Stimulated activated CD8-positive, alpha-beta memory T cell treated with anti-CD3 and anti-CD28 coated beads, Interleukin-15, amount 100 ng/mL, for 1 hour (primary cell): ENCODE measurements around the gene AMBRA1.
"Not testable (repeated sequence)": the region's sequence is repeated elsewhere in the genome, so short reads cannot be mapped to it uniquely, and the experiment has no call there.

Source experiments
- DNase-seq: peaks from one replicate; pipeline ENCODE4 v3.0.0-alpha.2; 2020; ENCODE audit warnings: low read depth

AMBRA1 gene

DNA sequence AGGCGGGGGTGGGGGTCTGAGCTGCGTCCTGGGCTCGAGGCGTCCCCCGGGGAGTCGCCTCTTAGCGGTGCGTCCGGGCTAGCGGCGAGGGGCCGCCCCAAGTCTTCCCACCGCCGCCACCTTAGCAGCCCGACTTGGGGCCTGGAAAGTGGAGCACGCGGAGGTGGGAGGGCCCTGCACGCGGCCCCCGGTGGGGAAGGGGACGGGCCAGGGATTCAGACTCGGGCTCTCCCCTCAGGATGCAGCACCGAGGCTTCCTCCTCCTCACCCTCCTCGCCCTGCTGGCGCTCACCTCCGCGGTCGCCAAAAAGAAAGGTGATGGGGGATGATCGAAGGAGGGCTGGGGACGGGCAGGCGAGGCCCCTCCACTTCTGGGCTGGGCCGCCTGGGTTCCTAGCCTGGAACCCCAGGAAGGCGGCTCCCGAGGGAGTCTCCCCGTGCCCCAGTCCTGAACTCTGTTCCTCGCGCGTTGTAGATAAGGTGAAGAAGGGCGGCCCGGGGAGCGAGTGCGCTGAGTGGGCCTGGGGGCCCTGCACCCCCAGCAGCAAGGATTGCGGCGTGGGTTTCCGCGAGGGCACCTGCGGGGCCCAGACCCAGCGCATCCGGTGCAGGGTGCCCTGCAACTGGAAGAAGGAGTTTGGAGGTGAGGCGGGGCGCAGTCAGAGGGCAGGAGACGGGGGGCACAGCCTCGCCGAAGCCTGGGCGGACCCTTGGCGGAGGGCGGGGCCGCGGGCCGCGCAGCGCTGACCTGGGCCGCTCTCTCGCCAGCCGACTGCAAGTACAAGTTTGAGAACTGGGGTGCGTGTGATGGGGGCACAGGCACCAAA lies 211.8 kb downstream of the AMBRA1 start:
- no peak for DNase-seq

DNA sequence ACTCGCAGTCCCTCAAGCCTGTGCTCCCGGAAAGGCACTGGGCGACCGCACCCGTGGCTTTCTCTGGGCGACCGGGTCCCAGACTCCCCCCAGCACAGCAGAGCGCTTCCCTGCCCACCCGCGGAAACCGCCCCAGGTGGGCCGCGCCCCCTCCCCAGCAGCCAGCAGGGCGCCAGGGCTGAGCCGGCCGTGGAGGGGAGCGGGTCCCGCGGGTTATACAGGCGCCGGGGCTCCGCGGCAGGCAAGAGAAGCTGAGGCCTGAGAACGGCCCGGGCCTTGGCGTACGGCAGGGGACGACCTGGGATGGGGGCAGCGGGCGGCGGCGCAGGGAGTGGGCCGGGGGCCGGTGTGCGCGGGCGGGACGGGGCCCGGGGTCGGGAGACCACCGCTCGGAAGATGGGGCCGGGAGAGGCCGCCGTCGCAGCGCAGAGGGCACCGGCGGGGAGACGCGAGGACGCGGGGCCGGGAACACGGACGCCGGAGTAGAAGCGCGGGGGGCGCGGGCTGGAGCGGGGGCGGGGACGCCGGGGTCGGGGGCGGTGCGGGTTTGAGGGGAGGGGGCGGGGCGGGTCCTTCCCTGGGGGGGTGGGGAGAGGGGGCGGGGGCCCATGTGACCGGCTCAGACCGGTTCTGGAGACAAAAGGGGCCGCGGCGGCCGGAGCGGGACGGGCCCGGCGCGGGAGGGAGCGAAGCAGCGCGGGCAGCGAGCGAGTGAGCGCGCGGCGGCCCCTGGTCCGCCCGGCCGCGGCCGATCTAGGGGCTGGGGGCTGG lies 212.6 kb downstream of the AMBRA1 start, which contains the start of gene MDK:
Gene MDK, plus strand, starts transcription at position 622 of the 771 bp plus-strand sequence. CDS start 389 bp downstream, outside the sequence.
- DNase-seq, result no peak

DNA sequence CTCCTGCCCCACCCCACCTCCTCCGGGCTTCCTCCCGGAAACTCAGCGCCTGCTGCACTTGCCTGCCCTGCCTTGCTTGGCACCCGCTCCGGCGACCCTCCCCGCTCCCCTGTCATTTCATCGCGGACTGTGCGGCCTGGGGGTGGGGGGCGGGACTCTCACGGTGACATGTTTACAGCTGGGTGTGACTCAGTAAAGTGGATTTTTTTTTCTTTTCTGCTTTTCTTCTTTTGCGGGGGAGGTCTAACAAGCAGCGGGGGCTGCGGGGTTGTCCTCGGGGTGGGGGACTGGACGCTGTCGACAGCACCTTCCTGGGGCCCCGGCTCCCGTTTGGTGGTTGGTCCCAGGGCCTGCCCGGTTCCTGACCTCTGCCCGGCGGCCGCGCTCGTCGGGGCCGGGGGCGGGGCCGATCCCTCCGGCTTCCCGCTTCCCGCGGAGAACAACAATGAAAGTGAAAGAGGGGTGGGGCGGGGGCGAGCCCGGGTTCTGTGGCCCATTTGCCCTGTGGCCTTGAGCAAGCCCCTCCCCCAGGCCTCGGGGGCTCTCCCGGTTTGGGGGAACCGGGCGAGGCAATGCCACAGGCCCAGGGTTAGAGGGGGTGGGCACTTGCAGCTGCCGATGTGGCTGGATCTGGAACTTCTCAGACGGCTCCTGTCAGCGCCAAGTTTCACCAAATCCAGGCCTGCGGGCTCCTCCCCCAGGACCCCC lies 213.3 kb downstream of the AMBRA1 start:
- DNase-seq, result no peak

DNA sequence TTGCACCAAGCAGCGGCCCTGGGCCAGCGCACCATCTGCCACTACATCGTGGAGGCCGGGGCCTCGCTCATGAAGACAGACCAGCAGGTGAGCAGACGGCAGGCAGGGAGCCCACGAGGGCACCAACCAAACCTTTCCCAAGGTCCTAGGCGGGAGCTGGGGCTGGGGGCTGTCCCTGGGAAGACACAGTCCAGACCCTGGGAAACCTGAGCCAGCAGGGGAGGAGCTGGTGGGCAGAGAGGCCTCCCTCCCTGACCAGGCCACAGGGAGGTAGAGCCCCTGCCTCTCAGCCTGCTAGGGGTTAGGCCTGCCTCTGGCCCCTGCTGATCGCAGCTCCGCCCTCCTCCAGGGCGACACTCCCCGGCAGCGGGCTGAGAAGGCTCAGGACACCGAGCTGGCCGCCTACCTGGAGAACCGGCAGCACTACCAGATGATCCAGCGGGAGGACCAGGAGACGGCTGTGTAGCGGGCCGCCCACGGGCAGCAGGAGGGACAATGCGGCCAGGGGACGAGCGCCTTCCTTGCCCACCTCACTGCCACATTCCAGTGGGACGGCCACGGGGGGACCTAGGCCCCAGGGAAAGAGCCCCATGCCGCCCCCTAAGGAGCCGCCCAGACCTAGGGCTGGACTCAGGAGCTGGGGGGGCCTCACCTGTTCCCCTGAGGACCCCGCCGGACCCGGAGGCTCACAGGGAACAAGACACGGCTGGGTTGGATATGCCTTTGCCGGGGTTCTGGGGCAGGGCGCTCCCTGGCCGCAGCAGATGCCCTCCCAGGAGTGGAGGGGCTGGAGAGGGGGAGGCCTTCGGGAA lies 214.1 kb downstream of the AMBRA1 start:
- DNase-seq, result not testable (repeated sequence)

DNA sequence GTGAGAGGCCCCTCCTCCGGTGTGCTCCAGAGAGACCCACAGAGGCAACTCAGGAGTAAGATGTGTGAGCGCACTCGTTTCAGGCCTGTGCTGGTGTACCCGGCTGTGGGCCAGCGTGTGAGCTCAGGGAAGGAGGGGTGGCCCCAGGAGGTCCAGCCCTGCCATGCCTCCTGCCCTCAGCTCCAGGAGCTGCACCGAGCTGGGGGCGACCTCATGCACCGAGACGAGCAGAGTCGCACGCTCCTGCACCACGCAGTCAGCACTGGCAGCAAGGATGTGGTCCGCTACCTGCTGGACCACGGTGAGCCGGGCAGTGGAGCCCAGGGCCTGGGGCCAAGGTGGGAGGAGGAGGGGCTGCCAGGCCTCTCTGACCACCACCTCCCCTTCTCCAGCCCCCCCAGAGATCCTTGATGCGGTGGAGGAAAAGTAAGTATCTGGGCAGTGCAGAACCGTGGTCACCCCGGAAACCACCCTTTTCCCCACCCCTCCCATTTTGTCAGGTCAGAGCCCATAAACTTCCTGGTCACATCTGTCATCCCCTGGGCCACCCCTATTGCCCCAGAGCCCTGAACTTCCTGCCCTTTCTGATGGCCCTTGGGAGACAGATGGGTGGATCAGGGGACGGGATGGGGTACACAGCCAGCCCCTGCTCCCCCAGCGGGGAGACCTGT lies 214.9 kb downstream of the AMBRA1 start:
- no peak for DNase-seq

DNA sequence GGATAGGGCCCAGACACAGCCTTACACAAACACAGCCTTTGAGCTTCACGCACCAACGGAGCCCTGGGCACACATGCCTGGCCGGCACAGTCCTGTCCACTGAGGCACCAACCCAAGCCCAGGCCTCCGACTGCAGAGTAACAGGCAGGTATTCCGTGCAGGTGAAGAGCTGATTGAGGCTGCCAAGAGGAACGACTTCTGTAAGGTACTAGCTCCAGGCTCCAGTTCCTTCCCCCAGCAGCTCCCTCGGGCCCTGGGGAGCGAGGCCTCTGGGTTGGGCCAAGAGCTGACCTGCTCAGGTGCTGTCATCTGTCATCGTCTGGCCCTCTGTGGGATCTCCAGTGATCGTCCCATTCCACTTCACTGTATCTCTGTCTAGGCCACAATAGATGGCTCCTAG lies 215.5 kb downstream of the AMBRA1 start:
- no peak for DNase-seq

DNA sequence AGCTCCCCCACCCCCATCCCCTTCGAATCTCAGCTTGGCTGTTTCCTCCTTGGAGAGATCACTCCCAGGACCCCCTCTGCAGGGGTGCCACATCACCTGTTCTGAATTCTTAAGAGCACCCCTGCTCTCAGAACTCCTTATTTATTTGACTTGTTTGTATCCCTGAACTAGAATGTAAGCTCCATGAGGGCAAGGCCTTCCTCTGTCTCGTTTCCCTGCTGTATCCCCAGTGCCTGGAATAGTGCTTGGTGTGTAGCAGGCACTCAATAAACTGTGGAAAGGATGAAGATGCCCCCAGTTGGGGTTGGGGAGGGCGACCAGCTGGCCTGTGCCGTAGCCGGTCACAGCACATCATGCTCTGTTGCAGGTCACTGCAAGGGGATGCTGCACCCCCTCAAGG lies 216.0 kb downstream of the AMBRA1 start:
- DNase-seq, result no peak

DNA sequence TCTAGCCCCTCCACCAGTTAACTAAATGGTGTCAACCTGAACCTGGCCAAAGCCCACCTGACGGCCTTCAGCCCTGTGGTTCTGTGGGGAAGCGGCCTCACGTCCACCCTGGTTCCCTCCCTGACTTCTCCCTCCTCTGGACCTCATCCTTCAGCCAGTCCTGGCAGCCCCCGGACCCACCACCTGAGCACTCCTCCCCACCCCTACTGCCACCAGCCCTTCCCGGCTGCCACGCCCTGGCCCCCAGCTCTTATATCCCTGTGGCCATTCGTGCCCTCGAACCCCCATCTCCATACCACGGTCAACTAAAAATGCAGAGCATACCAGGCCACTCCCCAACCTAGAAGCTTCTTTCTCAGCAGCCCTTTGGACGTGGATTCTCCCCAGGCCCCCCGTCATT lies 216.5 kb downstream of the AMBRA1 start:
- no peak for DNase-seq

DNA sequence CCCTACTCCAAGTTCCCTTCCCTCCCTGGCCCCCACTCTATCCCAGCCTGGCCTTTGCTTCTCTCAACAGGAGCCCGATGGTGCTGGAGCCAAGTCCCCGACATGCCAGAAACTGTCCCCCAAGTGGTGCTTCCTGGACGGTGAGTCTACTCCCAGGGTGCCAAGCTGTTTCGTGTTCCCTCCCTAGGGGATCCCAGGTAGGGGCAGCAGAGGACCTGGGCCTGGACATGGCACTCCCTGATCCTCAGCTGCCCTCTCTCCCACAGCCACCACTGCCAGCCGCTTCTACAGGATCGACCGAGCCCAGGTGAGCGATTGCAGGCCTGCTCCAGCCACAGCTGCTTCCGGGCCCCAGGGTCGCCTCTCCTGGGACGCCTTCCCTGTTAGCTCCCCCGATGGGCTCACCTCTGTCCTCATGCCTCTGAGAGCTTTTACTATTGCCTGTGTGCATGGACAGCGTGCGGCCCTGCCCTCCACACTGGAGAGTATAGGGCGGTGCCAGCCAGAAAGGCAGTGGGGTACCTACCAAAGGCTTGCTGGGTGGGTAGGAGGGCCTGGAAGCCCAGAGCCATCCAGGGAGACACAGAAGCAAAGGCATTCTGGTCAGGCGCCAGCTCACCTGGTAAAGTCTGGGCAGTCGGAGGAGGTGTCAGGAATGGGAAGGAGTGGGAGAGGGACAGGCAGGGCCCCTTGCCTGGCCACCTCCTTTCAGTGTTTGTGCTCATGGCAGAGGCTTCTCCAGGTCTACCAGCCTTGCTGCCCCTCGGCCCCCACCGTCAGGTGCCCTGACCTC lies 217.4 kb downstream of the AMBRA1 start:
- DNase-seq, result no peak

DNA sequence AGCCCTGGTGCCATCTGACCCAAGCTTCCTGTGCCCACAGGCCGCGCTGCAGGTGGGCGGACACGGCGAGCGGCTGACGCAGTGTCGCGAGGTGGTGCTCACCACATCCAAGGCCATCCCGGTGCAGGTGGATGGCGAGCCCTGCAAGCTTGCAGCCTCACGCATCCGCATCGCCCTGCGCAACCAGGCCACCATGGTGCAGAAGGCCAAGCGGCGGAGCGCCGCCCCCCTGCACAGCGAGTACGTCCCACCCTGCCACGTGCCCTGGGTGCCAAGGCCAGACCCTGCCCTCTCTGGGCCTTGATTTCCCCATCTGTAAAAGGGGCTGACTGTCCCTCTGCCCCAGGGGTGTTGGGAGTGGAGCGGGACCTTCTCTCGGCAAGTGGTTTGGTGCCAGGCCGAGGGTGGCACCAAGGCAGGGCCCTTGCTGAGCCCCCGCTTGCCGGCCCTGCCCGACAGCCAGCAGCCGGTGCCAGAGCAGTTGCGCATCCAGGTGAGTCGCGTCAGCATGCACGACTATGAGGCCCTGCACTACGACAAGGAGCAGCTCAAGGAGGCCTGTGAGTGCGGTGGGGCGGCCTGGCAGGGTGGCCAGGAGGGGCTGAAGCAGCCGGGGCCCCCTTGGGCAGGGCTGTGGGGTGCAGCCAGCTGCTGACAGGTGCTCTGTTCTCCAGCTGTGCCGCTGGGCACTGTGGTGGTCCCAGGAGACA lies 218.3 kb downstream of the AMBRA1 start:
- no peak for DNase-seq

DNA sequence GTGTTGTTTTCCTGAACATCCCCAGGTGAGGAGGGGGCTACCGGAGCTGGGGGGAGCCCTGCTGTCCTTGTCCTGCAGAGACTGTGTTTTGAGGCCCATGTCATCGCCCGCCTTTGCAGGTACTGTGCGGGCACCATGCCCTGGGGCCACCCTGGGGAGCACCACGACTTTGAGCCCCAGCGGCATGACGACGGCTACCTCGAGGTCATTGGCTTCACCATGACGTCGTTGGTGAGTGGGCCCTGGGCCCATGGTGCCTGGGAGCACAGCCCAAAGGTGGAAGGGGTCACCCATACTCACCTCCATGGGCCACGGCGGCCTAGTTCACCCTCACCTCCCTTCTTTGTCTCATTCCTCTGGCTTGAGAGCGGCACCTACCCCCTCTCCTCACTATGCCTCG lies 219.0 kb downstream of the AMBRA1 start:
- DNase-seq, result no peak

DNA sequence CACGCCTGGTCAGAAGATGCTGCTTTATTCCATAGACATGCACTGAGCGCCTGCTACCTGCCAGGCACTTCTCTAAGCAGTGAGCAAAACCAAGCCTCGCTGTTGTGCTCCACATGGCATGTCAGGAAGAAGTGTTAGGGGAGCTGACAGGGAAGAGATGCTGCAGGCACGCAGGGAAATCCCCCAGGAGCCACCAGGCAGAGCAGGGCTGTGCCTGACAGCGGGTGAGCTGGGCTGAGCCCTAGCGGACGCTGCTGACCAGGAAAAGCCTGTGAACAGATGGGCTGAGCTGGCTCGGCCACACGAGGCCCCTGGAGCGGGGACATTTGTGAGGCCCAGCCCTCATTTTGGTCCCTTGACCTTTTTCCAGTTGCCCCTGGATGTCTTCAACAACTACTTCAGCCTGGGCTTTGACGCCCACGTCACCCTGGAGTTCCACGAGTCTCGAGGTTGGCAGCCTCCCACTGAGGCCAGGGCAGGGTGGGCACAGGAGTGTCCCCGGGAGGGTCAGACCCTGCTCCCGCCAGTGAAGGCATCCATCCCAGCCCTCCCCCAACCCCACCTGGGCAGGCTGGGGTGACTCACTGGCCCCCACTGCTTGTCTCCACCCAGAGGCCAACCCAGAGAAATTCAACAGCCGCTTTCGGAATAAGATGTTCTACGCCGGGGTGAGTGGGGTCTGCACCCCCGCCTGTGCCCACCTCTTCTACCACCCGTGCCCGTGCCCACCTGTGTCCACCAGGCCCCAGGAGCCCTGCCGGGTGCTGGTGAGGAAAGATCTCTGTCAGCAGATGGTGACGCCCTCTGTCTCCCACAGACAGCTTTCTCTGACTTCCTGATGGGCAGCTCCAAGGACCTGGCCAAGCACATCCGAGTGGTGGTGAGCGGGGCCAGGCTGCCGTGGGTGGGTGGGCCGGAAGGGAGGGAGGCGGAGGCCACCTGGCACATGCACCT lies 219.8 kb downstream of the AMBRA1 start:
- DNase-seq, result no peak

DNA sequence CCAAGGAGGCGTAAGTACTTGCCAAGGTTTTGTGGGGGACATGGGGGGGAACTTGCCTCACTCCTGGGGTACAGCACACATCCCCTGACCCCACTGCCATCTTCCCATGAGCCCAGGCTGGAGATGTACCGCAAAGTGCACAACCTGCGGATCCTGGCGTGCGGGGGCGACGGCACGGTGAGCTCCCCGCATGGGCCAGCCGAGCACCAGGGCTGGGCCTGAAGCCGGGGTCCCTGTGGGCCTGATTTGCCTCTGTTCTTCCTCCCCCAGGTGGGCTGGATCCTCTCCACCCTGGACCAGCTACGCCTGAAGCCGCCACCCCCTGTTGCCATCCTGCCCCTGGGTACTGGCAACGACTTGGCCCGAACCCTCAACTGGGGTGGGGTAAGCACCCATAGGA lies 221.3 kb downstream of the AMBRA1 start:
- DNase-seq, result not testable (repeated sequence)

DNA sequence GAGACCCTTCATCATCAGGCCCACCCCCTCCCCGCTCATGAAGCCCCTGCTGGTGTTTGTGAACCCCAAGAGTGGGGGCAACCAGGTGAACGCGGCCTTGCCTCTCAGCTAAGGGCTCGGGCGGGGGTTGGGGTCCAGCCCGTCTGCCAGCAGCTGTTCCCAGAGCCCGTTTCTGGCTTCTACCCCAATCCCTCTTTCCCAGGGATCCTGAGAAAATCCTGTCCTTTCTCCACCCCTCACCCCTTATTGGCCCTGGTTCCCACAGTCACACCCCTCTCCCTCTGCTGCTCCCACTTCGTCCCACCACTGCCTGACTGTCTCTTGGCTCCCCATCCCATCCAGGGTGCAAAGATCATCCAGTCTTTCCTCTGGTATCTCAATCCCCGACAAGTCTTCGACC lies 221.7 kb downstream of the AMBRA1 start:
- no peak for DNase-seq

DNA sequence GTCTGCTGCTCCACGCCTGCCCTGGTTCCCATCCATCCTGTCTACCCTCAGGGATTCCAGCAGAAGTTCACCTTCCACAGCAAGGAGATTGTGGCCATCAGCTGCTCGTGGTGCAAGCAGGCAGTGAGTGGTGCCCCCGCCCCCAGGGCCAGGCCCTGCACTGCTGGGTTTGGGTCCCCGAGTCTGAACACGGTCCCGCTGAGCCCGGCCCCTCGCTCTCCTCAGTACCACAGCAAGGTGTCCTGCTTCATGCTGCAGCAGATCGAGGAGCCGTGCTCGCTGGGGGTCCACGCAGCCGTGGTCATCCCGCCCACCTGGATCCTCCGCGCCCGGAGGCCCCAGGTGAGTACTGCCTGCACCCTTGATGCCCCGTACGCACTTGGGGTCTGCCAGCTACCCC lies 222.6 kb downstream of the AMBRA1 start:
- DNase-seq, result not testable (repeated sequence)

DNA sequence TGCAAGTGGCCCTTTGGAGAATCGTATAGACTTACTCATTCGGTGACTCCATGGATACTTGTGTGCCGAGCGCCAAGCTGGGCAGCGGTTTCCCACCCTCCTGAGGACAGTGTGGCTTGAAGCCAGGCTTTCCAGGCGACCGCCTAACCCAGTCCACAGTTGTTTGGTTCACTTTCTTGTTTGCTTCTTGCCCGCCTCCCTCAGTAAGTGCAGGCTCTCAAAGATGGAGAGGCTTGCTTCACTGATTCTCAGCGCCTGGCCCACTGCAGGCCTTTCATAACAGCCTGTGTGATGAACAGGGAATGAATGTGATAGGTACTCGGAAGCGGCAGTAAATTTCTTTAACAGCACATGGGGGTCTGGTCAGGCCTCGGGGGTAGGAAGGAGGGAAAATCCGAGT lies 223.6 kb downstream of the AMBRA1 start:
- DNase-seq, result no peak

DNA sequence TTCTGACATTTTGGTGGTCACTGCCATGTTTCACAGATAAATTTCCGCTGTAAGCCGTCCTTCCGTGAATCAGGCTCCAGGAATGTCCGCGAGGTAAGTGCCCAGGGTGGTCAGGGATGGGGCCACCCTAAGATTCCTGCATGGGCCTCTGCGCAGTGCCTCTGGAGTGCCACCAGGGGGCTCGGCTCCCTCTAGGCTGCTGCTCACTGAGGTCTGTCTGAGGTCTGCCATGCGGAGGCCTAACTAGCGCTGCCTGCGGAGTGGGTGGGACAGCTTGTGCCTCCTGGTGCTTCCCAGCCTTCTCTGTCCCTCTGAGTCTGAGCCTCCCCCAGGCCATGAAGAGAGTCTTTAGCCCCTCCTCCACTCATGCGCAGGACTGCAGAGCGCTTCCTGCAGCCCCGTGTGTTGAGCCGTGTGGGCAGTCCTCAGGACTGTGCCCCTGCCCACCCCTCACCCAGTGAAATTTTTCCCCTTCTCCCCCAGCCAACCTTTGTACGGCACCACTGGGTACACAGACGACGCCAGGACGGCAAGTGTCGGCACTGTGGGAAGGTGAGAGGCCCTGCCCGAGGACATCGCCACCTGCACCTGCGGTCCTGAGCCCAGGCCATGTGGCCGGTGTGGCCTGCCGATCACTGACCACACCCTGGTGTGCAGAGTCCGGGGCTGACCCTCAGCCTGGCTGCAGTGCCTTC lies 224.2 kb downstream of the AMBRA1 start:
- no peak for DNase-seq

DNA sequence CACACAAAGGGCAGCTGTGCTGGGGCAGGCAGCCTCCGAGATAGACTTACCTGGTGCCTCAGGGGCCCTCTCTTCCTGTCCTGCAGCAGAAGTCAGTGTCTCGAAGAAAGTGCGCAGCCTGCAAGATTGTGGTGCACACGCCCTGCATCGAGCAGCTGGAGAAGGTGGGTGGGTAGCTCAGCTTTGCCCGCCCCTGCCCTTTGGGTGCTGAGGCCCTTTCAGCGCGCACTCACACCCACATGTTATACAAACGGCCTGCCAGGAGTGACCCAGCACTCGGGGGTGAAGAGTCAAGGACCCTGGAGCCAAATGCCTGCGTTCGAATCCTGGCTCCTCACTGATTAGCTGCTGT lies 225.9 kb downstream of the AMBRA1 start:
- DNase-seq, result no peak
